ENCODE results near the gene RAP1GAP2.

GRCh38 chr17:2948721-2949468 is 152.7 kb downstream of the RAP1GAP2 start:
- TF ChIP-seq CTCF (IDR thresholded peaks at IDR 0.05) (no peak), POLR2A (IDR thresholded peaks at IDR 0.05) (no peak)
